Left renal cortex interstitium (tissue), 4 donors: ENCODE data around the gene CMTR1. TPM values are rescaled to one million over a fixed set of nuclear protein-coding genes. Genes with fewer than 3 reads are reported as not detected.
A peak's percentile ranks its signal among the peaks of the same experiment; 100 is the strongest.
"Not testable (repeated sequence)": the region's sequence is repeated elsewhere in the genome, so short reads cannot be mapped to it uniquely, and the experiment has no call there.

ENCODE experiments used
- DNase-seq, 4 donors: peaks; one replicate each; pipeline ENCODE4 v3.0.0-alpha.2; 2013; ENCODE audit warnings: low read depth in 4 of 4, low spot score in 2 of 4, missing footprints in 1 of 4
- polyA plus RNA-seq, 4 donors: library from polyadenylated mRNA; unstranded; fragments of 120-200 nt; gene quantifications; one replicate each; pipeline ENCODE4 v1.2.1, GENCODE V29; 2013; ENCODE audit not compliant: insufficient read length in 4 of 4

Gene CMTR1, protein sequence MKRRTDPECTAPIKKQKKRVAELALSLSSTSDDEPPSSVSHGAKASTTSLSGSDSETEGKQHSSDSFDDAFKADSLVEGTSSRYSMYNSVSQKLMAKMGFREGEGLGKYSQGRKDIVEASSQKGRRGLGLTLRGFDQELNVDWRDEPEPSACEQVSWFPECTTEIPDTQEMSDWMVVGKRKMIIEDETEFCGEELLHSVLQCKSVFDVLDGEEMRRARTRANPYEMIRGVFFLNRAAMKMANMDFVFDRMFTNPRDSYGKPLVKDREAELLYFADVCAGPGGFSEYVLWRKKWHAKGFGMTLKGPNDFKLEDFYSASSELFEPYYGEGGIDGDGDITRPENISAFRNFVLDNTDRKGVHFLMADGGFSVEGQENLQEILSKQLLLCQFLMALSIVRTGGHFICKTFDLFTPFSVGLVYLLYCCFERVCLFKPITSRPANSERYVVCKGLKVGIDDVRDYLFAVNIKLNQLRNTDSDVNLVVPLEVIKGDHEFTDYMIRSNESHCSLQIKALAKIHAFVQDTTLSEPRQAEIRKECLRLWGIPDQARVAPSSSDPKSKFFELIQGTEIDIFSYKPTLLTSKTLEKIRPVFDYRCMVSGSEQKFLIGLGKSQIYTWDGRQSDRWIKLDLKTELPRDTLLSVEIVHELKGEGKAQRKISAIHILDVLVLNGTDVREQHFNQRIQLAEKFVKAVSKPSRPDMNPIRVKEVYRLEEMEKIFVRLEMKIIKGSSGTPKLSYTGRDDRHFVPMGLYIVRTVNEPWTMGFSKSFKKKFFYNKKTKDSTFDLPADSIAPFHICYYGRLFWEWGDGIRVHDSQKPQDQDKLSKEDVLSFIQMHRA
- 10 to 100 TPM; 43.4 to 51.7 (median 46.9) TPM for polyA plus RNA-seq

DNA sequence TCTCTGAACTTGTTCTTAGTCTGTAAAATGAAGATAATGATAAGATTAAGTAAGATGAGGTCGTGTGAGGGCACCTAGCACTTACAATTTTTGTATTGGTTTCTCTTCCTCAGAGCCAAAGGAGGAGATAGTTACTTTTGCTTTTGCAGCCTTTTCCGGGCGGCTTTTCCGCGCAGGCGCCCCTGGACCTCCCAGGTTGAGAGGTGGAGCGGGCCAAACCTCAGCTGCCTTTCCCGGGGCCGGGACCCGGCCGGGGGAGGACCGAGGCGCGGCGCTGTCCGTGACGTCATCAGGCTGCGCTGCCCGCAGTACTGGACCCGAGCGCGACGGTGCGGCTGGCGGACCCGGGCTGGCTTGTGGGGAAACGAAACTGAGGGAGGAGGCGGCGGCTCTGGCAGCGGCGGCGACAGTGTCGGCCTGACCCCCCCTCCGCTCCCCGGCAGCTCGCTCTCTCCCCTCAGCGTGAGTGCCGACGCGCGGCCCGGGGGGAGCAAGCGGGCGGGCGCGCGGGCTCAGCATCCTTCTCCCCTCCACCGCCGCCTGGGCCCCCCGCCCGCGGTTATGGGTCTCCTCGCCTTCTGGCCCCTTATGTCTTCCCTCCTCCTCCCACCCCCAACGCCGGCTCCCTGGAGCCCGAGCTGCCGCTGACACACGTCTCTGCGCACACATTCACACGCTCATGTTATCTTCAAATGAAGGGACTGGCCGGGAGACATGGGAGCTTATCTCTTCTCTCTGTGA lies at the start of gene CMTR1:
Gene CMTR1 (plus strand): TSS at position 306 of the 741 bp plus-strand sequence. CDS start 2,409 bp downstream, outside the sequence.
- peak; percentile 59 to 77 (median 74) for DNase-seq

DNA sequence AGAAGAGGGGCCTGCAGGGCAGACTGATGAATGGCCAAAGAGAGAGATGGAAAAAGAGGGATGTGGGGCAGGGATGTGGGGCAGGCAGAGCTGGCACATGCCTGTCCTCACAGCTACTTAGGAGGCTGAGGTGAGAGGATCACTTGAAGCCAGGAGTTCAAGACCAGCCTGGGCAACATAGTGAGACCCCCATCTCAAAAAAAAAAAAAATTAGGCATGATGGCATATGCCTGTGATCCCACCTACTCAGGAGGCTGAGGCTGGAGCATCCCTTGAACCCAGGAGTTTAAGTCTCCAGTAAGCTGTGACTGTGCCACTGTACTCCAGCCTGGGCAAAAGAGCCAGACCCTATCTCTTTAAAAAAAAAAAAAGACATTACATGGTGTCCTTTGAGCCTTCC lies 44.4 kb upstream of the CMTR1 start:
- no peak for DNase-seq

DNA sequence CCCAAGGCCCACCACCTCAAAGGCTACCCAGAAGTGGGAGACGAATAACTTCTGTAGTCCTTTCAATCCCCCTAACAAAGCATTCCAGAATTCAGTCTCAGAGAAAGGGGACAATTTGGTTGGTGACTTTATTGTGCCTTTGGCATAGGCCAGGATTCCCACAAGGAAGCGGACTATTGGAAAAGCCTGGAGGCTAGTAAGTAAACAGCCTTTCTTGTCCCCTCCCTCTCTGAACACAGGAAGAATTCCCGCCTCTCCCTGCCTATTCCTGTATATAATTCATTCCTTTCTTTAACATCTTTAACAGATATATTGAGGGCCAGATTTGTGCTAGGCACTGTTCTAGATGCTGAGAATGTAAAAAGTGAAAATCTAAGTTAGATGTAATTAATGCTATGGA lies 43.2 kb upstream of the CMTR1 start:
- no peak for DNase-seq

DNA sequence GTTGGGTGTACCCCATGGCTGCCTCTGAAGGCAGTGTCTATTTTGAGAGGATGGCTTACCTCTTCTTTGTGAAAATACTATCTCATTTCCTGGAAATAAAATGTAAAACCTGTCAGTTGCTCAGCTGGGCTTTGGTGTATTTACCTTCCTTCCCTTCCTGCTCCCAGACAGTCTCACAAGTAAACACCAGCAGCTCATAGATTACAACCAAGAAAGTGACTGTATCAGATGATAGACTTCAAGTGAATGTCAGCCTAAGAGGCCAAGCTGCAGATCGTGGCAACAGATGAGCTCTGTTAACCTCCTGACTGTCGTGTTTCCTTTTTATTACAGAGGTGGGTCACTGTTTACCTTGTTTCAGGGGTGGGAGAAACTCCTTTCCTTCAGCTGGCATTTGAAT lies 41.9 kb upstream of the CMTR1 start:
- DNase-seq, result no peak

DNA sequence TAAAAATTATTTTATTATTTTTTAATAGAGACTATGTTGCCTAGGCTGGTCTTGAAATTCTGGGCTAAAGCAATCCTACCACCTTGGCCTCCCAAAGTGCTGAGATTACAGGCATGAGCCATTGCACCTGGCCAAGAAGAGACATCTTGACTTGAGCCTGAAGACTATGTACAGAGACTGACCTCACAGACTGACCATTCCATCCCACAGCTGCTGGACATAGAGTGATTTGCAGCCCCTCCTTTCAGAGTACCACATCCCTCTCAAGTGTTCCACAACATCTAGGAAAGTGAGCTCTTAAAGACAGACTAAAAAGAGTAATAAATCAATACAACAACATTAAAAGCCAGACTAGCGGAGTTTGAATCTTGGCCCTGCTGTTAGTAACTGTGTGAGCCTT lies 40.2 kb upstream of the CMTR1 start:
- DNase-seq, result no peak

DNA sequence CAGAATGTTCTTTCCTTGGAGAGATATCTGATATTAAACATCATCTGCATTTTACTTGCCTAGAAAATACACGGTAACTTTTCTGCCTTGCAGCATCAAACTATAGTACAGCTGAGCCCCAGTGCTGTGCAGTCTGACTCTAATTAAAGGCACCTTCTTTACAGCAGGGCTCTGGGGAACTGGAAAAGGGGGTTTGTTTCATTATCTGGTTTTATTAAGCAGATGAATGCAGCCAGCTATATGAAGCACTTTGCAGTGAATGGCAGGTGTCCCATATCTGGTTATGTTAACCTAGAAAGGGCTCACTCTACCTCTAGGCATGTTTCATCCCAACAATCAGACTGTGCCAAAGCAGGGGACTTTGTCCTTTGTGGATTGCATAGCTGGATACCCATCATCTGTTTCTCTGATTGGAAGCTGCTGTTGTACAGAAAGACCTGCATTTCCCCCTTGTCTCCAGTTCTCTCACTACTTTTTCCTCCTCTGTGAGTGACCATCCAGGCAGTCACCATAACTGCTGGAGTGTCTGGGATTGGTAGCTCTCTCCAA lies 39.6 kb upstream of the CMTR1 start:
- DNase-seq, result no peak

DNA sequence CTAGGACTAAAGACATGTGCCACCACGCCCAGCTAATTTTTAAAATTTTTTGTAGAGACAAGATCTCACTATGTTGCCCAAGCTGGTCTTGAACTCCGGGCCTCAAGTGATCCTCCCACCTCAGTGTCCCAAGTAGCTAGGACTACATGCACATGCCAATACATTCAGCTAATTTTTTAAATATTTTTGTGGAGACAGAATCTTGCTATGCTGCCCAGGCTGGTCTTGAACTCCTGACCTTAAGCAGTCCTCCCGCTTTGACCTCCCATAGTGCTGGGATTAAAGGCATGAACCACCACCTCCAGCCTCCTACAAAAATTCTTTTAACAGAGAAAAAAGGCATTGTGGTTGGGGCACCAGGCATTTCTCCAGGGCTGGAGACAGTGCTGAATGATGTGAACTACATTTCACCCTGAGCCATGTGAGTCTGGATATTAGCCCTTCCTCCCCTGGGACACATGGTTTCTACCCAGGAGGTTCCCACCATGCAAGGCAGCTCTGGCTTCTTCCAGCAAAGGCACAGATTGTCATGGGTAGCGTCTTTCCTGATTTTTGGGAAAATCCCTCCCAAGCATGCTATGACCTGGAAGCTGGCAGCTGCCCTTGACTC lies 36.3 kb upstream of the CMTR1 start:
- DNase-seq, result no peak

DNA sequence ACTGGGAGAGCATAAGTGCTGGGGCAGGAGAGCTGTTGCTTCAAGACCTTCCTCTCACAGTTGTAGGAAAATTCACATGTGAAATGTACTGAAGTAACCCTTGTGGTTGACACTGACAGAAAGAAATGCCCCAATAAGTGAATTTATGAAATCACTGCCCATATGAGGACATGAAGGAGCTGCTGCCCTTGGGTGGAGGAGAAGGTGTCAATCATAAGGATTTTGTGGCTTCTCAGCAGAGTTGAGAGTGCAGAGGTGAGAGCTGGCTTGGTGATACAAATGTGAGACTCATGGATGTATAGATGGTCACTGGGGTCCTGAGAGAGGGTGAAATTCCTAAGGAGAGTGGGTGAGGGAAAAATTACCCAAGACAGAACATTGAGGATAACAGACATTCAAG lies 33.9 kb upstream of the CMTR1 start:
- no peak for DNase-seq

DNA sequence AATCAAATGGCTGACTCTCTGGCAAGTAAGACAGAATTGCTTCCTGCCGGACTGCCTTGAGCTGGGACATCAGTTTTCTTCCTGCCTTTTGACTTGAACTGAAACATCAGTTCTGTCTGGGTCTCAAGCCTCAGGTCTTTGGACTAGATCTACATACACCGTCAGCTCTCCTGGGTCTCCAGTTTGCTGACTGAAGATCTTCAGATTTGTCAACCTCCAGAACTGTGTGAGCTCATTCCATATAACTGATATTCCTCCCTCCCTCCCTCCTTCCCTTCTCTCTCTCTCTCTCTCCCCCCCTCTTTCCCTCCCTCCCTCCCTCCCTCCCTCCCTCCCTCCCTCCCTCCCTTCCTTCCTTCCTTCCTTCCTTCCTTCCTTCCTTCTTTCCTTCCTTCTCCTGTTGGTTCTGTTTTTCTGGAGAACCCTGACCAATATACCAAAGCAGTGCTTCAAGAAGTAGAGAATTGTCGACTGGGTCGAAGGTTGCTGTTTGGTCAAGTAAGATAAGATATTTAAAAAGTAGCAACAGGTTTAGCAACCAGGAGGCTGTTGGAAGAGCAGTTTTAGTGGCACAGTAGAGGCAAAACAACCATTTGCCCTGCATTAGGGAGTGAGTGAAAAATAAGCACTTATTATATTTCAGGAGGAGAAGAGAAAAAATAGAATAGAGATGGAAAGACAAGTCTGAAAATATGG lies 33.1 kb upstream of the CMTR1 start:
- DNase-seq, result no peak

DNA sequence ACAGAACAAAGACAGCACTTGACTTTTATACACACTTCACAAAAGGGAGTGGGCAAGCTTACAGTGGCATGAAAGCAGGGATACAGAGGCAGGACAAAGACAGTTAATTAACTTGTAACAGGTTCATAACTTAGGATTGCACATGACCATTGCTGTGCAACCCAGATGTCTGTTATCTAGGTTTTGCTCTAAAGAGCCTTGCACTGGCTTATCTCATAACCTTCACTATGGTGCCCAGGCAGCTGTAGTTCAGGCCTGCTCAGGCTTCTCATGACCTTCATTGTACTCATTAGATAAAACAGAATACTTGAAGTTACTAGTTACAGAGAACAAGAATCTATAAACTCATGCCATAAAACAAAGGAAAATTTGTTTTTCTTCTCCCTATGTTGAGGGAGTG lies 31.4 kb upstream of the CMTR1 start:
- not testable (repeated sequence) for DNase-seq

DNA sequence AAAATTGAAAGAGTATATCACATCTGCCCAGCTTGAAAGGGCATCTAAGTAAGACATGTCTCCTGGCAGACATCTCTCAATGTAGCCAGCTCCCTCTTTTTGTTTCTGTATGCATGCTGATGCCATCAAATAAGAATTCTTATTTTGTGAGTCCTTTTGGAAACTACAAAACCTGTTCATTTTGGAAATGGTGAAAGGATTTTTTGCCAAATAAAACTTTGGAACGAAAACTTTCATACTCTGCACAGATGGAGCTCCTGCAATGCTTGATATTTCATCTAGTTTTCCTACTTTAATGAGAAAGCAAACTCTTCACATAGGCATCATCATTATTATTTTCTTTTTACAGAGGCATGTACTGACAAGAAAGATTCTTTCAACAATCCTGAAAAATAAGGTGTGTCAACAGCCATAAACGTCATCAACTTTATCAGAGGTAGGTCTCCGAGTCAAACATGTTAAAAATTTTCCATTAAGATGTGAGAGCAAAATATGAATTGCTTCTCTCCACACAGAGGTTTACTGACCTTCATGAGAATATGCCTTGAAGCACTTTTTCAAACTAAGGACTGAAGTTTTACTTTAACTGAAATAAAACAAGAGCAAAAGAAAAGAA lies 26.2 kb upstream of the CMTR1 start:
- no peak for DNase-seq

DNA sequence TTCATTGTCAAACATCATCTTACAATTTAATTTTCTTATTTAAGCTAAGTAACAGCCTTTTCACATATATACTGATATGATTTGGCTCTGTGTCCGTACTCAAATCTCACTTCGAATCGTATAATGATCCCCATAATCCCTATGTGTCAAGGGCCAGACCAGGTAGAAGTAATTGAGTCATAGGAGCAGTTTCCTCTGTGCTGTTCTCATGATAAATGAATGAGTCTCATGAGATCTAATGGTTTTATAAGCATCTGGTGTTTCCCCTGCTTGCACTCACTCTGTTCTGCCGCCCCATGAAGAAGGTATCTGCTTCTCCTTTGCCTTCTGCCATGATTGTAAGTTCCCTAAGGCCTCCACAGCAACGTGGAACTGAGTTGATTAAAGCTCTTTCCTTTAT lies 25.1 kb upstream of the CMTR1 start:
- no peak for DNase-seq

DNA sequence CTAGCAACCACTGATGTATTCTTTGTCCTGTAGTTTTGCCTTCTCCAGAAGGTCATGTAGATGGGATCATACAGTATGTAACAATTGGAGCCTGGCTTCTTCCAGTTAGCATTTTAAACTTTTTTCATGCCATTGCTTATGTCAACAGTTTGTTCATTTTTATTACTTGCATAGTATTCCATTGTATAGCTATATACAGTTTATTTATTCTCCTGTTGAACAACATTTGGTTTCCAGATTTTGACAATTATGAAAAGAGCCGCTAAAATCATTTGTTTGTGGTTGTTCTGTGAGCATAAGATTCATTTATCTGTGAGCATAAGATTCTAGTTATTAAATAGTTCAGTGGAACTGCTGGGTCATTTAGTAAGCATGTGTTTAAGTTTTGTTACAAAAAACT lies 23.5 kb upstream of the CMTR1 start:
- no peak for DNase-seq

DNA sequence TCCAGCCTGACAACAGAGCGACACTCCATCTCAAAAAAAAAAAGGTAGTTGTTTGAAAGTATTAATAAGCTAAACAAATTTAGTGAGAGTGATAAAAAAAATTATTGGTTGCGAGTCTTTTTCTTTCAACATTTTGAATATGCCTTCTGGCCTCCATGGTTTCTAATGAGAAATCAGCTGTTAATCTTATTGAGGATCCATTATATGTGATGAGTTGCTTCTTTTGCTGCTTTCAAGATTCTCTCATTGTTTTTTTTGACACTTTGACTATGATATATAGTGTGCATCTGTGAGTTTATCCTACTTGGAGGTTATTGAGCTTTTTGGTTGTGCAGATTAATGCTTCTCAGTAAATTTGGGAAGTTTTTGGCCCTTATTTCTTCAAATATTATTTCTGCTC lies 15.6 kb upstream of the CMTR1 start:
- no peak for DNase-seq

DNA sequence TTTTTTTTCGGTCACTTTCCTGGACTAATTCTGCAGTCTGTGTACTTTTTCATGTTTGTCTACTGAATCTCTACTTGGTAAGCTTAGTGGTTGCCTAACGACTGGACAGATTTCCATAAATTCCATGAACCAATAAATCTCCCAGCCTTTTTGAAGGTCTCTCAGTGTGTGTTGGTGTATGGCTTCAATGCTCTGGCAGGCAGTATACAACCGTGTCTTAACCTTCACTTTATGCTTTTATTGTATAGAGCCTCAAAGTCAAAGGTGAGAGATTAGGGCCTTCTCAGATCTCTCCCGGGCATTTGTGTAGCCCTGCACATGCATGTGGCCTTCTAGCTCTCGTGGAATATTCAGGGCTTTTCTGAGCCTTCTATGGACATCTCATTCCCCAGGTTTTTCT lies 14.3 kb upstream of the CMTR1 start:
- DNase-seq, result no peak

DNA sequence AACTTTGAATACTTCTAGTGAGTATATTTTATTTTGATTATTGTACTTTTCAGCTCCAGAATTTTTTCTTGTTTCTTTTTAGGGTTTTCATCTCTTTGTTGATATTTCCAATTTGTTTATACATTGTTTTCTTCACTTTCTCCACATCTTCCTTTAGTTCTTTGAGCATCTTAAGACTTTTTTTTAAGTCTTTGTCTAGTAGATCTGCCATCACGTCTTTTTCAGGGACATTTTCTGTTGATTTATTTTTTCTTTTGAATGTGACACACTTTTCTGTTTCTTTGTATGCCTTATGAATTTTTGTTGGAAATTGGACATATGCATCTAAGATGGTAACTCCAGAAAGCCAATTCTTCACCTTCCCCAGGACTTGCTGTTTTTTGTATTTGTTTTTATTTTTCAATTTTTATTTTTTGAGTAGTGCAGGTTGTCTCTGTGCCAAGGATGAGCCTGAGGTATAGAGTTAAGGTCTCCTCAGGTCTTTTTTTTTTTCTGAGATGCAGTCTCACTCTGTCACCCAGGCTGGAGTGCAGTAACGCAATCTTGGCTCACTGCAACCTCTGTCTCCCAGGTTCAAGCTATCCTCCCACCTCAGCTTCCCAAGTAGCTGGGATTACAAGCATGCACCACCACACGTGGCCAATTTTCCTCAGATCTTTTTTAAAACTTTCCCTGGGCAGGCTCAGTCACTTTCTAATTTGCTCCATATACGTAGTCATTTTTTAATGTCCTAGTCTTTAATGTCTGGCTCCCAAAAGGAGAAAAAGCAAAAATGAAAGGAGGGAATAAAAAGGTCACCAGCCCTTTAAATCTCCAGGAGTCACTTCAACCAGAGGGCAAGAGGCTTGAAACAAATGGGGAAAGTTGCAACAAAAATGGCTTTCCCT lies 6.7 kb upstream of the CMTR1 start:
- DNase-seq, result no peak

DNA sequence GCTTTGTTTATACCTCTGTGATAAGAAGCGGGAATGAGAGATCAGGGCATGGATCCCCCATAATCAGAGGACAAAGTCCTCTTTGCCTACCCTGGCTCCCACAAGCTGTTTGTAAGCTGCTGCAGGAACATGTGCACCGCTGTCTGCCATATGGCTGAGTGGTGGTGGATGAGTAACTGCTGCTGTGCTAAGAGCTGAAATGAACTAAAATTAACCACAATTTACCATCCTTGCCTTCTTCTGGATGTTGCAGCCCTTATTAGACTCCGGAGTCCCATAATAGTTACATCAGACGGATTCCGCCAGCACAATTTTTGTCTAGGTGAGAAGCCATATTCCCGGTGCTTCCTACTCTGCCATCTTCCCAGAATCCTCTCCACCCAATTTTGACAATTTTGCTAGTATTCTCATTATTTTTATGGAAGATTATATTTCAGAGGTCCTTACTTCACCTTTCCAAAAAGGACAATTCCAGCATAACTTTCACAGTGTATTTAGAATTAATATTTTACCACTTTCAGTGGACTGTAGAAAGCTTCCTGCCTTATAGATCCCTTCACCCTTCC lies 6.0 kb upstream of the CMTR1 start:
- DNase-seq, result no peak

DNA sequence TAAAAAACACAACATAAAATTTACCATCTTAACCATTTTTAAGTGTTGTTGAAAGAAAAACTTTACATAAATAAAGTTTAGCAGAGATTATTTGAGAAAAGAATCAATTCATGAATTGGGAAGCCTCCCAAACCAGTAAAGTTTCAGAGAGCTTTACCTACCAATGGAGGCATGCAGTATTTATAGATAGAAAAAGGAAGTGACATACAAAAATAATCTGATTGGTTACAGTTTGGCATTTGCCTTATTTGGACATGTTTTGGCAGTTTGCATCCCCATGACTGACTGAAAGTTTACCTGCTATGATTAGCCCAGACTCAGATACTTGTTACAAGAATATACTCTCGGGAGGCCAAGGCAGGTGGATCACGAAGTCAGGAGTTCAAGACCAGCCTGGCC lies 3.7 kb upstream of the CMTR1 start:
- no peak for DNase-seq
